ENCODE measurements around the gene SOX9. TPM values are rescaled to one million over a fixed set of nuclear protein-coding genes. Genes with fewer than 3 reads are reported as not detected.

SOX9 gene
- 10 to 100 TPM in 1 of 2 donors, 1 to 10 TPM in 1; 3.7 to 11.4 TPM for polyA plus RNA-seq

GRCh38 chr17:72120642-72121163 lies at the start of gene SOX9:
SOX9 (plus strand) TSS chr17:72121020; CDS start chr17:72121392, 372 bp downstream.
- Histone ChIP-seq H3K27me3 (ENCODE audit: control insufficient read depth in 1 of 2, insufficient read depth in 2 of 2, low read length in 2 of 2) (peaks cover under 1 to 20% of the 10 kb centered on the region in 2 donors), H3K36me3 (ENCODE audit: control insufficient read depth in 2 of 2, insufficient read depth in 2 of 2, low read length in 1 of 2) (peaks cover 3 to 10% of the 10 kb centered on the region in 2 donors), H3K27ac (ENCODE audit: low read depth in 2 of 2, low read length in 1 of 2) (peak within 1 kb of the TSS; percentile 61 to 77), H3K9me3 (ENCODE audit: control insufficient read depth in 2 of 2, insufficient read depth in 1 of 2, low read depth in 1 of 2, low read length in 1 of 2) (peaks cover 0 to 5% of the 10 kb centered on the region in 2 donors), H3K4me1 (ENCODE audit: control insufficient read depth in 2 of 2, insufficient read depth in 2 of 2, low read length in 1 of 2) (peaks cover 9 to 16% of the 10 kb centered on the region in 2 donors), H3K4me3 (ENCODE audit: low read depth in 1 of 2, low read length in 2 of 2) (peak within 1 kb of the TSS; percentile 46 to 70)
- WGBS, 2 donors = 2 to 3% methylated on average over 20 to 27 of the region's 27 CpGs

GRCh38 chr17:72071330-72071729 lies 49.5 kb upstream of the SOX9 start:
- no peak overlapping the region for H3K27ac ChIP-seq (ENCODE audit: low read depth in 2 of 2, low read length in 1 of 2)
- no peaks in the 10 kb centered on the region for H3K27me3 ChIP-seq (ENCODE audit: control insufficient read depth in 1 of 2, insufficient read depth in 2 of 2, low read length in 2 of 2)
- H3K9me3 ChIP-seq (ENCODE audit: control insufficient read depth in 2 of 2, insufficient read depth in 1 of 2, low read depth in 1 of 2, low read length in 1 of 2) = no peaks in the 10 kb centered on the region
- no peaks in the 10 kb centered on the region for H3K36me3 ChIP-seq (ENCODE audit: control insufficient read depth in 2 of 2, insufficient read depth in 2 of 2, low read length in 1 of 2)
- WGBS, 2 donors = 54 to 61% methylated on average over 4 of the region's 4 CpGs
- H3K4me1 ChIP-seq (ENCODE audit: control insufficient read depth in 2 of 2, insufficient read depth in 2 of 2, low read length in 1 of 2) = no peaks in the 10 kb centered on the region
- H3K4me3 ChIP-seq (ENCODE audit: low read depth in 1 of 2, low read length in 2 of 2) = no peak overlapping the region

GRCh38 chr17:72075995-72076677 lies 44.7 kb upstream of the SOX9 start:
- H3K9me3 ChIP-seq (ENCODE audit: control insufficient read depth in 2 of 2, insufficient read depth in 1 of 2, low read depth in 1 of 2, low read length in 1 of 2) = no peaks in the 10 kb centered on the region
- H3K4me3 ChIP-seq (ENCODE audit: low read depth in 1 of 2, low read length in 2 of 2) = no peak overlapping the region
- no peak overlapping the region for H3K27ac ChIP-seq (ENCODE audit: low read depth in 2 of 2, low read length in 1 of 2)
- 56 to 60% methylated on average over 7 of the region's 7 CpGs for WGBS, 2 donors
- H3K36me3 ChIP-seq (ENCODE audit: control insufficient read depth in 2 of 2, insufficient read depth in 2 of 2, low read length in 1 of 2) = no peaks in the 10 kb centered on the region
- H3K27me3 ChIP-seq (ENCODE audit: control insufficient read depth in 1 of 2, insufficient read depth in 2 of 2, low read length in 2 of 2) = no peaks in the 10 kb centered on the region
- no peaks in the 10 kb centered on the region for H3K4me1 ChIP-seq (ENCODE audit: control insufficient read depth in 2 of 2, insufficient read depth in 2 of 2, low read length in 1 of 2)

GRCh38 chr17:72076678-72077030 lies 44.2 kb upstream of the SOX9 start:
- Histone ChIP-seq H3K27me3 (ENCODE audit: control insufficient read depth in 1 of 2, insufficient read depth in 2 of 2, low read length in 2 of 2) (no peaks in the 10 kb centered on the region), H3K9me3 (ENCODE audit: control insufficient read depth in 2 of 2, insufficient read depth in 1 of 2, low read depth in 1 of 2, low read length in 1 of 2) (no peaks in the 10 kb centered on the region), H3K4me3 (ENCODE audit: low read depth in 1 of 2, low read length in 2 of 2) (no peak overlapping the region), H3K36me3 (ENCODE audit: control insufficient read depth in 2 of 2, insufficient read depth in 2 of 2, low read length in 1 of 2) (no peaks in the 10 kb centered on the region), H3K27ac (ENCODE audit: low read depth in 2 of 2, low read length in 1 of 2) (no peak overlapping the region), H3K4me1 (ENCODE audit: control insufficient read depth in 2 of 2, insufficient read depth in 2 of 2, low read length in 1 of 2) (no peaks in the 10 kb centered on the region)
- 77 to 87% methylated on average over 3 of the region's 3 CpGs for WGBS, 2 donors

GRCh38 chr17:72077326-72077960 lies 43.4 kb upstream of the SOX9 start:
- Histone ChIP-seq H3K9me3 (ENCODE audit: control insufficient read depth in 2 of 2, insufficient read depth in 1 of 2, low read depth in 1 of 2, low read length in 1 of 2) (no peaks in the 10 kb centered on the region), H3K27me3 (ENCODE audit: control insufficient read depth in 1 of 2, insufficient read depth in 2 of 2, low read length in 2 of 2) (no peaks in the 10 kb centered on the region), H3K4me3 (ENCODE audit: low read depth in 1 of 2, low read length in 2 of 2) (no peak overlapping the region), H3K27ac (ENCODE audit: low read depth in 2 of 2, low read length in 1 of 2) (no peak overlapping the region), H3K4me1 (ENCODE audit: control insufficient read depth in 2 of 2, insufficient read depth in 2 of 2, low read length in 1 of 2) (no peaks in the 10 kb centered on the region), H3K36me3 (ENCODE audit: control insufficient read depth in 2 of 2, insufficient read depth in 2 of 2, low read length in 1 of 2) (no peaks in the 10 kb centered on the region)
- 61 to 66% methylated on average over 4 of the region's 4 CpGs for WGBS, 2 donors

GRCh38 chr17:72079700-72080099 lies 41.1 kb upstream of the SOX9 start:
- Histone ChIP-seq H3K27me3 (ENCODE audit: control insufficient read depth in 1 of 2, insufficient read depth in 2 of 2, low read length in 2 of 2) (no peaks in the 10 kb centered on the region), H3K36me3 (ENCODE audit: control insufficient read depth in 2 of 2, insufficient read depth in 2 of 2, low read length in 1 of 2) (no peaks in the 10 kb centered on the region), H3K4me1 (ENCODE audit: control insufficient read depth in 2 of 2, insufficient read depth in 2 of 2, low read length in 1 of 2) (no peaks in the 10 kb centered on the region), H3K4me3 (ENCODE audit: low read depth in 1 of 2, low read length in 2 of 2) (no peak overlapping the region), H3K9me3 (ENCODE audit: control insufficient read depth in 2 of 2, insufficient read depth in 1 of 2, low read depth in 1 of 2, low read length in 1 of 2) (no peaks in the 10 kb centered on the region), H3K27ac (ENCODE audit: low read depth in 2 of 2, low read length in 1 of 2) (no peak overlapping the region)
- 72 to 74% methylated on average over 3 of the region's 3 CpGs for WGBS, 2 donors

- Histone ChIP-seq H3K9me3 (ENCODE audit: control insufficient read depth in 2 of 2, insufficient read depth in 1 of 2, low read depth in 1 of 2, low read length in 1 of 2) (no peaks in the 10 kb centered on the region), H3K27me3 (ENCODE audit: control insufficient read depth in 1 of 2, insufficient read depth in 2 of 2, low read length in 2 of 2) (no peaks in the 10 kb centered on the region), H3K36me3 (ENCODE audit: control insufficient read depth in 2 of 2, insufficient read depth in 2 of 2, low read length in 1 of 2) (no peaks in the 10 kb centered on the region), H3K4me1 (ENCODE audit: control insufficient read depth in 2 of 2, insufficient read depth in 2 of 2, low read length in 1 of 2) (no peaks in the 10 kb centered on the region), H3K4me3 (ENCODE audit: low read depth in 1 of 2, low read length in 2 of 2) (no peak overlapping the region), H3K27ac (ENCODE audit: low read depth in 2 of 2, low read length in 1 of 2) (no peak overlapping the region)
- WGBS, 2 donors = 72 to 86% methylated on average over 1 of the region's 1 CpG
Observed at GRCh38 chr17:72087876-72088275, 32.9 kb upstream of the SOX9 start.

- WGBS, 2 donors = 72 to 73% methylated on average over 7 of the region's 7 CpGs
- Histone ChIP-seq H3K27me3 (ENCODE audit: control insufficient read depth in 1 of 2, insufficient read depth in 2 of 2, low read length in 2 of 2) (no peaks in the 10 kb centered on the region), H3K27ac (ENCODE audit: low read depth in 2 of 2, low read length in 1 of 2) (no peak overlapping the region), H3K36me3 (ENCODE audit: control insufficient read depth in 2 of 2, insufficient read depth in 2 of 2, low read length in 1 of 2) (no peaks in the 10 kb centered on the region), H3K9me3 (ENCODE audit: control insufficient read depth in 2 of 2, insufficient read depth in 1 of 2, low read depth in 1 of 2, low read length in 1 of 2) (no peaks in the 10 kb centered on the region), H3K4me1 (ENCODE audit: control insufficient read depth in 2 of 2, insufficient read depth in 2 of 2, low read length in 1 of 2) (no peaks in the 10 kb centered on the region), H3K4me3 (ENCODE audit: low read depth in 1 of 2, low read length in 2 of 2) (no peak overlapping the region)
Observed at GRCh38 chr17:72089453-72089987, 31.3 kb upstream of the SOX9 start.

- Histone ChIP-seq H3K4me1 (ENCODE audit: control insufficient read depth in 2 of 2, insufficient read depth in 2 of 2, low read length in 1 of 2) (no peaks in the 10 kb centered on the region), H3K36me3 (ENCODE audit: control insufficient read depth in 2 of 2, insufficient read depth in 2 of 2, low read length in 1 of 2) (no peaks in the 10 kb centered on the region), H3K27ac (ENCODE audit: low read depth in 2 of 2, low read length in 1 of 2) (no peak overlapping the region), H3K27me3 (ENCODE audit: control insufficient read depth in 1 of 2, insufficient read depth in 2 of 2, low read length in 2 of 2) (no peaks in the 10 kb centered on the region), H3K9me3 (ENCODE audit: control insufficient read depth in 2 of 2, insufficient read depth in 1 of 2, low read depth in 1 of 2, low read length in 1 of 2) (no peaks in the 10 kb centered on the region), H3K4me3 (ENCODE audit: low read depth in 1 of 2, low read length in 2 of 2) (no peak overlapping the region)
- 29 to 45% methylated on average over 1 of the region's 1 CpG for WGBS, 2 donors
Observed at GRCh38 chr17:72090108-72090507, 30.7 kb upstream of the SOX9 start.

All from esophagus (tissue), 2 donors.